HG02763 (cell line): ENCODE results near the gene XRCC1.
A peak's percentile ranks its signal among the peaks of the same experiment; 100 is the strongest.
"Not testable (repeated sequence)": the region's sequence is repeated elsewhere in the genome, so short reads cannot be mapped to it uniquely, and the experiment has no call there.

Experiments
- ATAC-seq: cut with Tn5 transposase; IDR thresholded peaks from one replicate; pipeline ENCODE4 v1.9.1; 2021; ENCODE audit warnings: mild to moderate bottlenecking, moderate library complexity; ENCODE audit not compliant: unreplicated experiment

XRCC1 gene

GRCh38 chr19:43599635-43600295, 24.4 kb upstream of the XRCC1 start:
- ATAC-seq, result no peak

GRCh38 chr19:43598445-43599240, 23.3 kb upstream of the XRCC1 start:
- ATAC-seq, result no peak

GRCh38 chr19:43597876-43598275, 22.5 kb upstream of the XRCC1 start:
- no peak for ATAC-seq

GRCh38 chr19:43596842-43597461, 21.6 kb upstream of the XRCC1 start:
- ATAC-seq, result no peak

GRCh38 chr19:43595999-43596841, 20.9 kb upstream of the XRCC1 start, which contains the start of the genes IRGQ and ZNF576:
Gene IRGQ (minus strand): TSS chr19:43596134. CDS start chr19:43595338, 796 bp downstream.
Gene ZNF576 (plus strand): TSS chr19:43596595. CDS start chr19:43597109, 514 bp downstream.
- peak; percentile 87 for ATAC-seq

- no peak for ATAC-seq
Measured at GRCh38 chr19:43595605-43595998, 20.3 kb upstream of the XRCC1 start.

GRCh38 chr19:43594710-43595604, 19.6 kb upstream of the XRCC1 start:
- no peak for ATAC-seq

GRCh38 chr19:43594081-43594697, 18.9 kb upstream of the XRCC1 start:
- no peak for ATAC-seq

GRCh38 chr19:43592800-43593350, 17.5 kb upstream of the XRCC1 start:
- ATAC-seq, result no peak

GRCh38 chr19:43591904-43592772, 16.8 kb upstream of the XRCC1 start:
- ATAC-seq, result no peak

GRCh38 chr19:43589678-43590077, 14.4 kb upstream of the XRCC1 start:
- ATAC-seq, result no peak

- ATAC-seq, result no peak
Measured at GRCh38 chr19:43589277-43589676, 13.9 kb upstream of the XRCC1 start.

GRCh38 chr19:43587029-43587428, 11.7 kb upstream of the XRCC1 start:
- not testable (repeated sequence) for ATAC-seq

- ATAC-seq, result no peak
Measured at GRCh38 chr19:43586346-43586745, 11.0 kb upstream of the XRCC1 start.

- ATAC-seq, result no peak
Measured at GRCh38 chr19:43584484-43584883, 9.2 kb upstream of the XRCC1 start.

GRCh38 chr19:43582495-43582894, 7.2 kb upstream of the XRCC1 start:
- no peak for ATAC-seq

- no peak for ATAC-seq
Measured at GRCh38 chr19:43581467-43581866, 6.1 kb upstream of the XRCC1 start.

GRCh38 chr19:43578787-43579186, 3.5 kb upstream of the XRCC1 start:
- no peak for ATAC-seq
